Activated CD8-positive, alpha-beta memory T cell treated with anti-CD3 and anti-CD28 coated beads, Interleukin-2, amount 50 U/mL, for 24 hours (primary cell): ENCODE measurements around the gene TNFRSF8.
"Not testable (repeated sequence)": the region's sequence is repeated elsewhere in the genome, so short reads cannot be mapped to it uniquely, and the experiment has no call there.

ENCODE experiments used
- DNase-seq: peaks from one replicate; pipeline ENCODE4 v3.0.0-alpha.2; 2020; ENCODE audit errors: extremely low read depth

The TNFRSF8 gene

DNA sequence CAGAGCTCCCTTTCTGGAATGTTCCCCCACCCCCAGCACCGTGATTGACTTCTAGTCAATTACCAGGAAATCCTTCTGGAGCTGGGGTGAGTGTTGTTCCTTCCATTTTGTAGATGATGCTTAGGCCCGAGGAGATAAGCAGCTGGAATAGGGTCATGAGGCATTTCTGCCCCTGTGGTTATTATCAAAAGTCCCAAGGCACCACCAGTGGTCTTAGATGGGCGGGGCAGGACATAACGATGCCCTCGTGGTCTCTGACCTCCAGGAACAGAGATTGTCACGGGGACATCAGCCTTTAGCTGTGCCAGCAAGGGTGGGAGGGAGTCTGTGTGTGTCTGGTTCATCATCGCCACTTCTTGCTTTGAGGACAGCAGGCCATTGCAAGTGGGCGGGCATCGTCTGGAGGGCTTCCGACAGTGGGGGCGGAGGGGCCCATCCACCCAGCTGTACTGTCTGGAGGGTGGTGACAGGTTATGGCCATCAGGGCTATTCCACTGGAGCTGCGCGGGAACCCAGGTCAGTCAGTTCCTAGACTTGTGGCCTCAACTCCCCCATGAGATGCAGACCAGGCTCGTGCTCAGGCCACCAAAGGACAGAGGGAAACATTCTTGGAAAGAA is 22.6 kb downstream of the TNFRSF8 start:
- no peak for DNase-seq

DNA sequence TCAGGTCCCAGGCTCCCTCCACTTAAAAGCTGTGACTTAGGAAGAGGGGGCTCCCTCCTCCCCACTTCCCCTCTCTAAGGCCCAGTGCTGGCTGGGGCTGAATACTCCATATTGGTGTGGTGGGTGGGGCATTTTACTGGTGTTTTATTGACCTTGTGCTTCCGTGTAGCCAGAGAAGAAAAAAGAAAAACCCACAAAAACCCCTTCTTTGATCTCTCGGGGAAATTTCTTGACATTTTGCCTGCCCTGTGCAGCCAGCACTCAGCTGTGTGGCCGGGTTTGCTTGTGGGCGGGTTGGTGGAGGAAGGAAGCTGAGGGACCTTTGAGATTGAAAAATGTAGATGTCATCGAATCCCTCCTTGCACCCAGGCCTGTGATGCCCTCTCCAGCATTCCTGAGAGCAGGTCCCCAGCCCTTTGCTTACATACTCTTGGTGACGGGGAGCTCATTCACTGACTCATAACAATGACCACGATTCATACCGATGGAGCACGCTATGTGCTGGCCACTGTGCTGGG is 24.8 kb downstream of the TNFRSF8 start:
- DNase-seq = no peak

- DNase-seq = no peak
Observed at GRCh38 chr1:12088607-12089006, 25.5 kb downstream of the TNFRSF8 start.

DNA sequence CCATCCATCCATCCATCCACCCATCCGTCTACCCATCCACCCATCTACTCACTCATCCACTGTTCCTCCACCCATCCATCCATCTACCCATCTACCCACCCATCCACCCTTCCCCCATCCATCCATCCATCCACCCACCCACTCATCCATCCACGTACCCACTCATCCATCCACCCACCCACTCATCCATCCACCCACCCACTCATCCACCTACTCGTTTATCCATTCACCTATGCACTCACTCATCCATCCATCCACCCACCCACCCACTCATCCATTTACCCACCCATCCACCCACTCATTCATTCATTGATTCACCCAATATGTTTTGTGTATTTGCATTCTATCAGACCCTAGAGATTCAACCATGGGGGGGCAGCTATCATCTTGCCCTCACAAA is 27.2 kb downstream of the TNFRSF8 start:
- DNase-seq = no peak

DNA sequence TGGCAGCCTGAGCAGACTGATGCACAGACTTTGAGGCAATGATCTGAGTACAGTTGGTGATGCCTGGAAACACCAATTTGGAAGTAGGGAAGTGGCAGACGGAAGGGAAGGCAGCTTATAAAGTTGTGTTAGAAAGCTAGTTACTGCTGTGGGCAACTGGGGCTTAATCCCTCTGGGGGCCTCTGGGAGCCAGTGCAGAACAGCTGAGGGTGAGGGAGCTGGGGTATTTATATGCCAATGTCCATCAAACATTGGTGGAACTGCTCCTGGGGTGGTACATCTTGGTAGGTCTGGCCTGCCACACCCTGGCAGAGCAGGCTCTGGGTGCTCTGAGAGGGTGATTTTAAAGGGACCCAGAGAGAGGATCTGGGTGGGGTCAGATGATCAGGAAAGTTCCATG is 28.1 kb downstream of the TNFRSF8 start:
- no peak for DNase-seq

- DNase-seq = no peak
Observed at GRCh38 chr1:12094180-12094579, 31.1 kb downstream of the TNFRSF8 start.

DNA sequence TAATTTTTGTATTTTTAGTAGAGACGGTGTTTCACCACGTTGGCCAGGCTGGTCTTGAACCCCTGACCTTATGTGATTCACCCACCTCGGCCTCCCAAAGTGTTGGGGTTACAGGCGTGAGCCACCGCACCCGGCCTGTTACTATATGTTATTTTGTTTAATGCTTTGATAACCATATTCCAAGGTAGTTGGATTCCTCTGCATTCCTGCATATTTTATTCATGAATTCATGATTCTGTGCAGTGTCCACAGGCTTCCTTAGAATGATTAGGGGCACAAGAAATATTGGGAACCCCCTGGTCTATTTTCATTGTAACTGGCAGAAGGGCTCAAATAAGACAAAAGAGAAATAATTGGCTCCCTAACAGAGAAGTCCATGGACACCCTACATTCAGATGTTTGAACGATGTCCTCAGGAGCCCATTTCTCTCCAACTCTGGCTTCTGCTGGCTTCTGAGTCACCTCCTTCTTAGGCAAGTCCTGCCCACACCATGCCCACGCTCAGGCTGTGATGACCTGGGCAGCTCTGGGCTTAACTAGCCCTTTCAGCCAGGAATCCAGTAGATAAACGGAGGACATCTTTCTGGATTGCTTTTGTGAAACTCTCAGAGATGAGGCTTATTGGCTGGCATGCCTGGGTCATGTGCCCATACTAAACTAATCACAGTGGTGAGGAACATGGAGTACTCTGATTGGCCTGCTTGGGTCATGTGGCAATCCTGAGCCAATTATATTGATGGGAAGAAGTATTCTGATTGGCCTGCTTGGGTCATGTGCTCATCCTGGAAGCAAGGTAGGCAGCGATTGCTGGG is 32.6 kb downstream of the TNFRSF8 start:
- DNase-seq = no peak

DNA sequence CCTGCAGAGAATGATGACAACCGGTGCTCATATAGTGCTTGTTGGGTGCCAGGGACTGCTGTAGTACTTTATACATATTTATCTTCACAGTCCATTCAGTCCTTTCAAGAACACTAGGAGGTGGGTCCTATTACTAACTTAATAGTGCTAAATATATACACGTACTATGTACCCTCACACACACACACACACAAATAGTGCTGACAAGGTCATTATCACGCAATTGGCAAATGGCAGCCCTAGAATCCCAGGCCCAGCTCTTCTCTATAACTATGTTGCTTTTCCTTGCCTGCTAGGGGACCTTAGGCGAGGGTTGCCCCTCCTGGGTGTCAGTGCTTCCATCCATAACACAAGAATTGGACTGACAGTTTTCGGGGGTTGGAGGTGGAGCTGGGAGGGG is 33.5 kb downstream of the TNFRSF8 start:
- DNase-seq = no peak

DNA sequence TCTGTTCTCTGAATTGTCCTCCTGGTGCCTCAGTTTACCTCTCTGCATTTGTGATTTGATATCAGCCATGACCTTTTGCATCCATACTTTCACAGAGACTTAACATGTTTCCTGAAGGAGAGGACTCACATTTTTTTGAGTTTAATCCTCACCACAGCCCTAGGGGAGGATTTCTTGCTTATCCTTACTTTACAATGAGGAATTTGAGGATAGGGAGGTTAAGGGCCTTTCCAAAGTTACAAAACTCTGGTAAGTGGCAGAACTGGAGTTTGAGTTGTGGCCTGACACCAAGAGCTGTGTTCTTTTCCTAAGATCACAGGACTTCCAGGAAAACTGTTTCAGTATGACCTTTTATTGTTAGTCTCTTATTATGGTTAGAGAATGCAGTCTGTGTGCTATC is 34.2 kb downstream of the TNFRSF8 start:
- DNase-seq = no peak

GRCh38 chr1:12098786-12099185 is 35.7 kb downstream of the TNFRSF8 start:
- no peak for DNase-seq

DNA sequence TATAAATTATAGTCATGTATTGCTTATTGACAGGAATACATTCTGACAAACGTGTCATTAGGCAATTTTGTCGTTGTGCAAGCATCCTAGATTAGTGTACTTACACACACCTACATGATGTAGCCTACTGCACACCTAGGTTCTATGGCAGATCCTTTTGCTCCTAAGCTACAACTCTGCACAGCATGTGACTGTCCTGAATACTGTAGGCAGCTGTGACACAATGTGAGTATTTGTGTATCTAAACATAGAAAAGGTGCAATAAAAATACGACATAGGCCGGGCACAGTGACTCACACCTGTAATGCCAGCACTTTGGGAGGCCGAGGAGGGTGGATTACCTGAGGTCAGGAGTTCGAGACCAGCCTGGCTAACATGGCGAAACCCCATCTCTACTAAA is 36.5 kb downstream of the TNFRSF8 start:
- no peak for DNase-seq

GRCh38 chr1:12100071-12100470 is 37.0 kb downstream of the TNFRSF8 start:
- no peak for DNase-seq

DNA sequence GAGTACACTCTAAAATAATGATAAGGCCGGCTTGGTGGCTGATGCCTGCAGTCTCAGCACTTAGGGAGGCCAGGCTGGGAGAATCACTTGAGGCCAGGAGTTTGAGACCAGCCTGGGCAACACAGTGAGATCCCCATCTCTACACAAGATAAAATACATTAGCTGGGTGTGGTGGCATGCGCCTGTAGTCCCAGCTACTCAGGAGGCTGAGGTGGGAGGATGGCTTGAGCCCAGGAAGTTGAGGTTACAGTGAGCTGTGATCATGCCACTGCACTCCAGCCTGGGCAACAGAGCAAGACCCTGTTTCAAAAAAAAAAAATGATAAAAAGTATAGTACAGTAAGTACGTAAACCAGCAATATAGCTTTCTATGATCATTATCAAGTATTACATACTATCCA is 38.0 kb downstream of the TNFRSF8 start:
- DNase-seq = not testable (repeated sequence)

- DNase-seq = no peak
Observed at GRCh38 chr1:12102066-12102465, 39.0 kb downstream of the TNFRSF8 start.

- no peak for DNase-seq
Observed at GRCh38 chr1:12104417-12104816, 41.3 kb downstream of the TNFRSF8 start.

- DNase-seq = no peak
Observed at GRCh38 chr1:12106153-12106552, 43.0 kb downstream of the TNFRSF8 start.

DNA sequence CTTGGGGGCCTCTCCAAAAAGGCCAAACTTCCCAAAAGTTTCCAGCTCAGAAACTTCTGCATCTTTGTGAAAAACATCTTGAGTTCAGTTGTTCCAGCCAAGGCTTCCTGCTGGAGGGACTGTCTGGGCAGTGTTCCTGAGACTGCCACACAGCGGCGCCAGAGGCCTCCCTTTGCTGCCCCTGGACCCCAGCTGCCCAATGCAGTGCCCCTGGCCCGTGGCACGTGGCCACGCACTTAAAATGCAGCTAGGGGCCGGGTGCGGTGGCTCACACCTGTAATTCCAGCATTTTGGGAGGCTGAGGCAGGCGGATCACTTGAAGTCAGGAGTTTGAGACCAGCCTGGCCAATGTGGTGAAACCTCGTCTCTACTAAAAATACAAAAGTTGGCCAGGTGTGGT is 43.8 kb downstream of the TNFRSF8 start:
- DNase-seq = not testable (repeated sequence)

DNA sequence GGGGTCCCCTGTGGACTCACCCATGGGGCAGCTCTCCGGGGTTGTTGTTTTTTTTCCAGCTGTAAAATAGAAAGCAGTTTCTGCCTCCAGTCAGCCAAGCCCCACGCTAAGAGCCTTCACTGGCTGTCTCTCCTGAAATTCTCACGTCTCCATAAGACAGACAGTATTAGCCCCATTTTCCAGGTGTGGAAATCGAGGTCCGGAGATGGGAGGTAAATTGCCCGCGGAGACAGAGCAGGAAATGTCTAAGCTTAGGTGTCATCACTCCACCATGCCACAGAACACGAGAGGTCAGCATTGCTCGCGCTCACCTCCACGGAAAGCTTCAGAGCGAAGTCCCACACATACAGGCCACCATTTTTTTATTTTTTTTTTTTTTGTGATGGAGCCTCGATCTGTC is 44.6 kb downstream of the TNFRSF8 start:
- DNase-seq = no peak

DNA sequence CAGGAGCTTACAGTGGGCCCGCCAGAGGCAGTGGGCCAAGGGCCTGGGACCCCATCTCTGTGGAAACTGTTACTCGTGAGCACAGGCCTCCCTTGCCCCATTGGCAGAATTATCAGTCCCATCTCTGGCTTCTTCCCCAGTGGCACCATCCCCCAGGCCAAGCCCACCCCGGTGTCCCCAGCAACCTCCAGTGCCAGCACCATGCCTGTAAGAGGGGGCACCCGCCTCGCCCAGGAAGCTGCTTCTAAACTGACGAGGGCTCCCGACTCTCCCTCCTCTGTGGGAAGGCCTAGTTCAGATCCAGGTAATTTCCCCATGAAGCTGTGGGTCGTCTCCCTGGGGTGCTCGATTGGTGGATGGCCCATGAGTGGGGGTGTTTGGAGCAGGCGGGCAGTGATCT is 46.8 kb downstream of the TNFRSF8 start:
- DNase-seq = no peak

GRCh38 chr1:12111741-12112140 is 48.6 kb downstream of the TNFRSF8 start:
- no peak for DNase-seq

DNA sequence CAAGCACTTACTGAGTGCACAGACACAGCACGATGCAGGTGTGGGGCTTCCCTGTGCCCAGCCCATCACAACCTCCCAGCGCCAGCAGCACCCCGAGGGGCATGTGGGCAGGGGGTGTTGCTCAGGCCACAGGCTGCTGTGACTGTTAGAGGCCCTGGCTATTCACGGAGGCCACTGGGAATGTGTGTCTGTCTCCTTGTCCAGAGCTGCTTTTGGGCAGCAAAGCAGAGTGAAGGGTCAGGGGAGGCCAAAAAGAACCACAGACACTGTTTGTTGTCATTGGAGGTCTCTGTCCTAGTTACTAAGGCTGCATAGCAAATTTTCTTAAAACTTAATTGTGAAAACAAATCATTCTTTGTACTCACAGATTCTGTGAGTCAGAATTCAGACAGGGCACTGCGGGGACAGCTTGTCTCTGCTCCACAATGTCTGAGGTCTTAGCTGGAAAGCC is 49.6 kb downstream of the TNFRSF8 start:
- no peak for DNase-seq

DNA sequence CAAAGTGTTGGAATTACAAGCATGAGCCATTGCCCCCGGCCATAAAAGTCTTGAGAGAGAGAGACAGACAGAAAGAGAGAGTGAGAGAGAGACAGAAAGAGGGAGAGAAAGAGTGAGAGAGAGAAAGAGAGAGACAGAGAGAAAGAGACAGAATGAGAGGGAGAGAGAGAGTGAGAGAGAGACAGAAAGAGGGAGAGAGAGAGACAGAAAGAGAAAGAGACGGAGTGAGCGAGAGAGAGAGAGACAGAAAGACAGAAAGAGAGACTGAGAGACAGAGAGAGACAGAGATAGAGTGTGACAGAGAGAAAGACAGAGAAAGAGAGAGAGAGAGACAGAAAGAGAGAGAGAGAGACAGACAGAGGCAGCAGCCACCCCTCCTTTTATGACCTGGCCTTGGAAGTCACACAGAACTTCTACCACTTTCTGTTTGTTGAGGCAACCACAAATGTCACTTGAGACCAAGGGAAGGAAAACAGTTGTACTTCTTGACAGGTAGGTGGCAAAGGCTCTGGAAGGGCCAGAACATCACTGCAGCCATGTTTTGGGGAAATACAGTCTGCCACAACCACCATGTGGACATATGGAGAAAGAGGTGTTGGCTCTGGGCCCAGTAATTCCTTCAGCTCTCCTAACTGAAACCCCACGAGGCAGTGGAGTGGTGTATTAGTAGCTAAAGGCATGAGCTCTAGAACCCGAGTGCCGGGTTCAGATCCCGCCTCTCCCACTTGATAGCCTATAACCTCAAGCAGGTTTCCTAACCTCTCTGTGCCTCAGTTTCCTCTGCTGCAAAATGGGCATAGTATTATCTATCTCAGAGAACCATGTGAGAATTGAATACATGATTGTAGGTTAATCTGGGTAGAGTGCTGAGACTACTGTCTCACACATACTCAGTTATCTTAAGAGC is 50.6 kb downstream of the TNFRSF8 start:
- no peak for DNase-seq
